Hepatocyte (in vitro differentiated cells): ENCODE measurements around the gene LSM14A.

ENCODE experiments used
- EZH2phosphoT487 ChIP-seq: fragments of 200-600 bp; sonication (generic); IDR thresholded peaks from one replicate; pipeline ENCODE4 v1.6.1; 2018; ENCODE audit warnings: antibody characterized with exemption, mild to moderate bottlenecking, low read depth, moderate library complexity; ENCODE audit not compliant: unreplicated experiment, severe bottlenecking
- TF ChIP-seq, protein P1 (sequence below): fragments of 200-600 bp; sonication (generic); IDR thresholded peaks from 2 replicates; pipeline ENCODE4 v1.5.1; 2016; ENCODE audit warnings: antibody characterized with exemption, mild to moderate bottlenecking; ENCODE audit not compliant: poor library complexity

DNA sequence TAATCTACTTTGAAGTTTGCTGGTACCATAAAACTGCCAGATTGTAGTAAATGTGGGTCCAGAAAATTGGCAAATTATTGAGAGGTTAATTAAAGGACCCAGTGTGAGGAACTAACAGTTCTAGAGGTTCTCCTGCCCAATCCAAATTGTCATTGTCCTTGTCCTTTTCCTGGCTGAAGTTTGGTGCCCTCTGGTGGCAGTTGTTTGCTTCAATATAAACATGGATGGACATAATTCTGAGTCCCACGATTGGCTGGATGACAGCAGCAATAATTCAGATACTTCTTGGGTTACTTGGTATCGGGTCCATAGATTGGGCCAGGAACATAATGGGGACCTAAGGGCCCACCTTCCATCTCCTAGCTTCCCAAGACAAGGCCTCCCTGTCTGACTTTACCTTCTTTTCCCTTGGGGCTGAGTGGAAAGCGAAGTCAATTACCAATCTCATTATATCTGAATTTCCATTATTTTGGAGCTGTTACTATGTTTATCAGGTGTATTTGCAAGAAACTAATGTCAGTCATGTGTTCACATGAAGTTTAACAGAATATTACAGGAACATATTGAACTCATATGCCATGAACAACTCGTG, 48.3 kb downstream of the LSM14A start:
- TF ChIP-seq, protein P1, sequence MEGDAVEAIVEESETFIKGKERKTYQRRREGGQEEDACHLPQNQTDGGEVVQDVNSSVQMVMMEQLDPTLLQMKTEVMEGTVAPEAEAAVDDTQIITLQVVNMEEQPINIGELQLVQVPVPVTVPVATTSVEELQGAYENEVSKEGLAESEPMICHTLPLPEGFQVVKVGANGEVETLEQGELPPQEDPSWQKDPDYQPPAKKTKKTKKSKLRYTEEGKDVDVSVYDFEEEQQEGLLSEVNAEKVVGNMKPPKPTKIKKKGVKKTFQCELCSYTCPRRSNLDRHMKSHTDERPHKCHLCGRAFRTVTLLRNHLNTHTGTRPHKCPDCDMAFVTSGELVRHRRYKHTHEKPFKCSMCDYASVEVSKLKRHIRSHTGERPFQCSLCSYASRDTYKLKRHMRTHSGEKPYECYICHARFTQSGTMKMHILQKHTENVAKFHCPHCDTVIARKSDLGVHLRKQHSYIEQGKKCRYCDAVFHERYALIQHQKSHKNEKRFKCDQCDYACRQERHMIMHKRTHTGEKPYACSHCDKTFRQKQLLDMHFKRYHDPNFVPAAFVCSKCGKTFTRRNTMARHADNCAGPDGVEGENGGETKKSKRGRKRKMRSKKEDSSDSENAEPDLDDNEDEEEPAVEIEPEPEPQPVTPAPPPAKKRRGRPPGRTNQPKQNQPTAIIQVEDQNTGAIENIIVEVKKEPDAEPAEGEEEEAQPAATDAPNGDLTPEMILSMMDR: peak; percentile 66
- TF ChIP-seq EZH2phosphoT487: no peak
